ENCODE results near the gene RAB24. TPM values are rescaled to one million over a fixed set of nuclear protein-coding genes. Genes with fewer than 3 reads are reported as not detected.

Gene RAB24
- total and polyA plus RNA-seq, 2 donors (not counting 1 experiment from before 2014, with no cell fraction given): 25.9 to 34.2 TPM

DNA sequence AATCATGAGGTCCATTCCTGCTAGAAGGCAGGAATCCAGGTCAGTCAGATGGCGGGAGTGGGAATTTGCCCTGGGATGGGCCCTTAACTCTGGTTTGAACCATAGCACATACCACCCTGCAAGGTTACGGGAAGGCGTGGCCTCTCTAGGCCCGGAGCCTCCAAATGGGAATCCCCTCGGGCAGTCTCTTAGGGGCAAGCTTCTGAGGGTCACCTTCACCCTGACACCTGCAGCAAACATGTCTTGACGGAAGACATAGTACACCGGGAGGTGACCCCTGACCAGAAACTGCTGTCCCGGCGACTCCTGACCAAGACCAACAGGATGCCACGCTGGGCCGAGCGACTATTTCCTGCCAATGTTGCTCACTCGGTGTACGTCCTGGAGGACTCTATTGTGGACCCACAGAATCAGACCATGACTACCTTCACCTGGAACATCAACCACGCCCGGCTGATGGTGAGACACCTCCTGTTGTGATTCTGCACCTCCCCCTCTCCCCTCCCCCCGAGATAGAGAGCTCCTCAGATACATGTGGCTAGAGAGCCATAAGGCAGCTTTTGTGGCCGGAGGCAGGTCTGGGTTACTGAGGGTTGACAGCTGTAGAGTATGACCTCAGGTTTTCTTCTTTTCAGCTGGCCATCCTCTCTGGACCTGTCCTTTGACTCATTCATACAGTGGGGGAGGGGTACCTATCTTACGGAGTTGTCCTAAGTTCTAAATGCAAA is 1.0 kb upstream of the RAB24 start:
- H2AFZ ChIP-seq (ENCODE audit: low read length): no peak overlapping the region
- peak overlapping the region; percentile 84 for H3K27ac ChIP-seq (ENCODE audit: insufficient read depth, low read length)
- no peaks in the 10 kb centered on the region for H3K9me3 ChIP-seq (ENCODE audit: control insufficient read depth, insufficient read depth, low read depth, low read length)
- peak overlapping the region; percentile 56 to 95 (median 83) for H3K4me3 ChIP-seq (replicated peaks in 1 of 4; ENCODE audit: control extremely low read depth in 1 of 4, insufficient read depth in 1 of 4, low read depth in 3 of 4, low read length in 4 of 4)
- H3K9ac ChIP-seq (ENCODE audit: insufficient read depth, low read length): peak overlapping the region; percentile 79
- no peak for TF ChIP-seq EZH2 (IDR thresholded peaks at IDR 0.05; ENCODE audit: low read length, missing control alignments)
- TF ChIP-seq, protein P1, sequence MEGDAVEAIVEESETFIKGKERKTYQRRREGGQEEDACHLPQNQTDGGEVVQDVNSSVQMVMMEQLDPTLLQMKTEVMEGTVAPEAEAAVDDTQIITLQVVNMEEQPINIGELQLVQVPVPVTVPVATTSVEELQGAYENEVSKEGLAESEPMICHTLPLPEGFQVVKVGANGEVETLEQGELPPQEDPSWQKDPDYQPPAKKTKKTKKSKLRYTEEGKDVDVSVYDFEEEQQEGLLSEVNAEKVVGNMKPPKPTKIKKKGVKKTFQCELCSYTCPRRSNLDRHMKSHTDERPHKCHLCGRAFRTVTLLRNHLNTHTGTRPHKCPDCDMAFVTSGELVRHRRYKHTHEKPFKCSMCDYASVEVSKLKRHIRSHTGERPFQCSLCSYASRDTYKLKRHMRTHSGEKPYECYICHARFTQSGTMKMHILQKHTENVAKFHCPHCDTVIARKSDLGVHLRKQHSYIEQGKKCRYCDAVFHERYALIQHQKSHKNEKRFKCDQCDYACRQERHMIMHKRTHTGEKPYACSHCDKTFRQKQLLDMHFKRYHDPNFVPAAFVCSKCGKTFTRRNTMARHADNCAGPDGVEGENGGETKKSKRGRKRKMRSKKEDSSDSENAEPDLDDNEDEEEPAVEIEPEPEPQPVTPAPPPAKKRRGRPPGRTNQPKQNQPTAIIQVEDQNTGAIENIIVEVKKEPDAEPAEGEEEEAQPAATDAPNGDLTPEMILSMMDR (conservative IDR thresholded peaks at IDR 0.05 in 1 of 2, IDR thresholded peaks at IDR 0.05 in 1 of 2; ENCODE audit: low read depth in 1 of 2, low read length in 2 of 2): no peak
- no peaks in the 10 kb centered on the region for H3K27me3 ChIP-seq (ENCODE audit: control insufficient read depth, insufficient read depth, low read length)
- H3K79me2 ChIP-seq (ENCODE audit: control insufficient read depth, insufficient read depth, low read length): peaks cover 43% of the 10 kb centered on the region
- DNase-seq (ENCODE audit: low read depth in 2 of 2): peak in 1 of 2 donors; percentile 16
- peak overlapping the region; percentile 82 for H3K4me2 ChIP-seq (ENCODE audit: extremely low read depth, insufficient read depth, low read length)
- peaks cover 15% of the 10 kb centered on the region for H3K4me1 ChIP-seq (ENCODE audit: control insufficient read depth, extremely low read depth, insufficient read depth, low read length)
- H4K20me1 ChIP-seq (ENCODE audit: control insufficient read depth, extremely low read depth, insufficient read depth, low read length): no peaks in the 10 kb centered on the region
- H3K36me3 ChIP-seq (ENCODE audit: control insufficient read depth, insufficient read depth, low read length): peaks cover 30% of the 10 kb centered on the region

DNA sequence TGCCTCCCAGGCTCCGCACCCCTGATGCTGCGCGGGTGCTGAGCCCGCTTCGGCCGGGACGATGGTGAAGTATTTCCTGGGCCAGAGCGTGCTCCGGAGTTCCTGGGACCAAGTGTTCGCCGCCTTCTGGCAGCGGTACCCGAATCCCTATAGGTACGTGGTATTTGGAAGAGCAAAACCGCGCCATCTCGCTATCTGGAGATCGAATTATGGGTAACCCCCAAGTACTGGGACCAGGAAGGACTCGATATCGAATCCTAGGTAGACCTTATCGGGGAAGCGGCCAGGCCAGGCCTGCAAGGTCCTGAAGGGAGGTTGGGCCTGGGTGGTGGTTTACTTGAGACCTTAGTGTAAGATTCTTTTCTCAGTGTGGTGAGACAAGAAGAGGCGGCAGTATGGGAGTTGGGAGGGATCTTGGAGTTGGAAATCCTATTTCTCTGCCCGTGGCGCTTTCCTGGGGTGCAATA is 439 bp upstream of the RAB24 start:
- Histone ChIP-seq H3K9ac (ENCODE audit: insufficient read depth, low read length) (peak overlapping the region; percentile 79), H3K36me3 (ENCODE audit: control insufficient read depth, insufficient read depth, low read length) (peaks cover 29% of the 10 kb centered on the region), H3K79me2 (ENCODE audit: control insufficient read depth, insufficient read depth, low read length) (peaks cover 41% of the 10 kb centered on the region), H4K20me1 (ENCODE audit: control insufficient read depth, extremely low read depth, insufficient read depth, low read length) (no peaks in the 10 kb centered on the region), H3K27ac (ENCODE audit: insufficient read depth, low read length) (peak overlapping the region; percentile 84), H3K4me1 (ENCODE audit: control insufficient read depth, extremely low read depth, insufficient read depth, low read length) (peaks cover 15% of the 10 kb centered on the region), H3K27me3 (ENCODE audit: control insufficient read depth, insufficient read depth, low read length) (no peaks in the 10 kb centered on the region), H3K9me3 (ENCODE audit: control insufficient read depth, insufficient read depth, low read depth, low read length) (no peaks in the 10 kb centered on the region), H2AFZ (ENCODE audit: low read length) (no peak overlapping the region), H3K4me3 (replicated peaks in 1 of 4; ENCODE audit: control extremely low read depth in 1 of 4, insufficient read depth in 1 of 4, low read depth in 3 of 4, low read length in 4 of 4) (peak overlapping the region; percentile 56 to 95 (median 83)), H3K4me2 (ENCODE audit: extremely low read depth, insufficient read depth, low read length) (peak overlapping the region; percentile 82)
- peak; percentile 9 to 22 for DNase-seq (ENCODE audit: low read depth in 2 of 2)
- TF ChIP-seq, protein P1 (conservative IDR thresholded peaks at IDR 0.05 in 1 of 2, IDR thresholded peaks at IDR 0.05 in 1 of 2; ENCODE audit: low read depth in 1 of 2, low read length in 2 of 2): no peak
- TF ChIP-seq EZH2 (IDR thresholded peaks at IDR 0.05; ENCODE audit: low read length, missing control alignments): no peak

DNA sequence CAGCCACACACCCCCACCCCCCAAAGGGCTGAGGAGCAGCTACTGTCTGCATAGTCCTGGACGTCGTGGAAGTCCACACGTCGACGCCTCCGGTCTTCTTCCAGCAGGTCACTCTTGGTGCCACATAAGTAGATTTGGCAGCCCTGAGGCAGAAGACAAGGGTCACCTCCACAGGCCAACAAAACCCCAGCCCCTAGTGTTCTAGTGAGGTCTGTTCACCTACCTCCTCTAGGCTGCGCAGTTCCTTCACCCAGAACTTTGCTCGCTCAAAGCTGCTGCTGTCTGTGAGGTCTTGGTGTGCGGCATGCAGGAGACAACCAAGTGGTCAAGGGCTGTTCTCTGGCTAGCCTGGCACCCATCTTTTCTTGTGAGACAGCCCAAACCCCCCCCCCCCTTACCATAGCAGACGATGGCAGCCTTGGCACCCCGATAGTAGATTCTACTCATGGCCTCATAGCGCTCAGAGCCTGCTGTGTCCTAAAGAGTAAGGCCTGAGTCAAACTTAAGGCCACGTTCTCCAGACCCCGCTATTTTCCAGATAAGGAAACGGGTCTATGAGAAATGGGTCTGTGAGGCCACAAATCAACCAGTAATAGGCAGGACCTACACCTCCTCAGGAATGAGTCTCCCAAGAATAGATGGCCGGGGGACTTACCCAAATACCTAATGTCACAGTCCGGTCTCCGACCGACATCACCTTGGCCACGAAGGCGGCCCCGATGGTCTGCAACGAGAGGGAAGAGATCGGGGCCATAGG is 987 bp downstream of the RAB24 start:
- Histone ChIP-seq H4K20me1 (ENCODE audit: control insufficient read depth, extremely low read depth, insufficient read depth, low read length) (no peaks in the 10 kb centered on the region), H3K27me3 (ENCODE audit: control insufficient read depth, insufficient read depth, low read length) (no peaks in the 10 kb centered on the region), H3K4me3 (replicated peaks in 1 of 4; ENCODE audit: control extremely low read depth in 1 of 4, insufficient read depth in 1 of 4, low read depth in 3 of 4, low read length in 4 of 4) (peak overlapping the region; percentile 56 to 95 (median 83)), H3K9me3 (ENCODE audit: control insufficient read depth, insufficient read depth, low read depth, low read length) (no peaks in the 10 kb centered on the region), H3K27ac (ENCODE audit: insufficient read depth, low read length) (peak overlapping the region; percentile 87), H3K4me1 (ENCODE audit: control insufficient read depth, extremely low read depth, insufficient read depth, low read length) (peaks cover 15% of the 10 kb centered on the region), H3K4me2 (ENCODE audit: extremely low read depth, insufficient read depth, low read length) (peak overlapping the region; percentile 85), H3K36me3 (ENCODE audit: control insufficient read depth, insufficient read depth, low read length) (peaks cover 22% of the 10 kb centered on the region), H3K79me2 (ENCODE audit: control insufficient read depth, insufficient read depth, low read length) (peaks cover 37% of the 10 kb centered on the region), H3K9ac (ENCODE audit: insufficient read depth, low read length) (peak overlapping the region; percentile 89), H2AFZ (ENCODE audit: low read length) (no peak overlapping the region)
- TF ChIP-seq, protein P1 (conservative IDR thresholded peaks at IDR 0.05 in 1 of 2, IDR thresholded peaks at IDR 0.05 in 1 of 2; ENCODE audit: low read depth in 1 of 2, low read length in 2 of 2): no peak
- no peak for TF ChIP-seq EZH2 (IDR thresholded peaks at IDR 0.05; ENCODE audit: low read length, missing control alignments)
- DNase-seq (ENCODE audit: low read depth in 2 of 2): peak; percentile 5 to 21
